GM21786 (cell line): ENCODE data around the gene DNAJC5.

Source experiments
- ATAC-seq: cut with Tn5 transposase; IDR thresholded peaks from one replicate; pipeline ENCODE4 v1.9.1; 2021; ENCODE audit not compliant: unreplicated experiment

The DNAJC5 gene

GRCh38 chr20:63978319-63979228, 83.6 kb downstream of the DNAJC5 start:
- peak; percentile 32 for ATAC-seq

GRCh38 chr20:63979229-63979556, 84.3 kb downstream of the DNAJC5 start:
- ATAC-seq = no peak

- peak; percentile 39 for ATAC-seq
These were observed 84.8 kb downstream of the DNAJC5 start, which contains the start of gene SAMD10 for GRCh38 chr20:63979557-63980316. Gene SAMD10 (minus strand): TSS chr20:63979642. CDS start chr20:63979467, 175 bp downstream.

GRCh38 chr20:63980317-63980805, 85.4 kb downstream of the DNAJC5 start:
- ATAC-seq = peak; percentile 9

GRCh38 chr20:63980806-63981728, 86.1 kb downstream of the DNAJC5 start, which contains the start of gene PRPF6:
Gene PRPF6 (plus strand): TSS chr20:63981132. CDS start chr20:63981246, 114 bp downstream.
- ATAC-seq = peak; percentile 47

GRCh38 chr20:63982937-63983336, 88.0 kb downstream of the DNAJC5 start:
- no peak for ATAC-seq
